LNCAP (cell line): ENCODE data around the gene ITM2B.

Experiments used
- TF ChIP-seq, protein P1 (sequence below): fragments of 450-650 bp; IDR thresholded peaks from 2 replicates; pipeline ENCODE4 v1.5.1; 2017; ENCODE audit warnings: mild to moderate bottlenecking

Gene ITM2B

DNA sequence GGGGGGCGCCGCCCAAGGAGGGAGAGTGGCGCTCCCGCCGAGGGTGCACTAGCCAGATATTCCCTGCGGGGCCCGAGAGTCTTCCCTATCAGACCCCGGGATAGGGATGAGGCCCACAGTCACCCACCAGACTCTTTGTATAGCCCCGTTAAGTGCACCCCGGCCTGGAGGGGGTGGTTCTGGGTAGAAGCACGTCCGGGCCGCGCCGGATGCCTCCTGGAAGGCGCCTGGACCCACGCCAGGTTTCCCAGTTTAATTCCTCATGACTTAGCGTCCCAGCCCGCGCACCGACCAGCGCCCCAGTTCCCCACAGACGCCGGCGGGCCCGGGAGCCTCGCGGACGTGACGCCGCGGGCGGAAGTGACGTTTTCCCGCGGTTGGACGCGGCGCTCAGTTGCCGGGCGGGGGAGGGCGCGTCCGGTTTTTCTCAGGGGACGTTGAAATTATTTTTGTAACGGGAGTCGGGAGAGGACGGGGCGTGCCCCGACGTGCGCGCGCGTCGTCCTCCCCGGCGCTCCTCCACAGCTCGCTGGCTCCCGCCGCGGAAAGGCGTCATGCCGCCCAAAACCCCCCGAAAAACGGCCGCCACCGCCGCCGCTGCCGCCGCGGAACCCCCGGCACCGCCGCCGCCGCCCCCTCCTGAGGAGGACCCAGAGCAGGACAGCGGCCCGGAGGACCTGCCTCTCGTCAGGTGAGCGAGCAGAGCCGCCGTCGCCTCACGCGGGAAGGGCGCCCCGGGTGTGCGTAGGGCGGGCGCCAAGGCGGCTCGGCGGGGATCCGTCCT is 70.5 kb downstream of the ITM2B start, which contains the start of gene RB1:
RB1 (plus strand) TSS at position 393 of the 784 bp plus-strand sequence; CDS start at position 555, 162 bp downstream.
- TF ChIP-seq, protein P1, sequence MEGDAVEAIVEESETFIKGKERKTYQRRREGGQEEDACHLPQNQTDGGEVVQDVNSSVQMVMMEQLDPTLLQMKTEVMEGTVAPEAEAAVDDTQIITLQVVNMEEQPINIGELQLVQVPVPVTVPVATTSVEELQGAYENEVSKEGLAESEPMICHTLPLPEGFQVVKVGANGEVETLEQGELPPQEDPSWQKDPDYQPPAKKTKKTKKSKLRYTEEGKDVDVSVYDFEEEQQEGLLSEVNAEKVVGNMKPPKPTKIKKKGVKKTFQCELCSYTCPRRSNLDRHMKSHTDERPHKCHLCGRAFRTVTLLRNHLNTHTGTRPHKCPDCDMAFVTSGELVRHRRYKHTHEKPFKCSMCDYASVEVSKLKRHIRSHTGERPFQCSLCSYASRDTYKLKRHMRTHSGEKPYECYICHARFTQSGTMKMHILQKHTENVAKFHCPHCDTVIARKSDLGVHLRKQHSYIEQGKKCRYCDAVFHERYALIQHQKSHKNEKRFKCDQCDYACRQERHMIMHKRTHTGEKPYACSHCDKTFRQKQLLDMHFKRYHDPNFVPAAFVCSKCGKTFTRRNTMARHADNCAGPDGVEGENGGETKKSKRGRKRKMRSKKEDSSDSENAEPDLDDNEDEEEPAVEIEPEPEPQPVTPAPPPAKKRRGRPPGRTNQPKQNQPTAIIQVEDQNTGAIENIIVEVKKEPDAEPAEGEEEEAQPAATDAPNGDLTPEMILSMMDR = no peak

DNA sequence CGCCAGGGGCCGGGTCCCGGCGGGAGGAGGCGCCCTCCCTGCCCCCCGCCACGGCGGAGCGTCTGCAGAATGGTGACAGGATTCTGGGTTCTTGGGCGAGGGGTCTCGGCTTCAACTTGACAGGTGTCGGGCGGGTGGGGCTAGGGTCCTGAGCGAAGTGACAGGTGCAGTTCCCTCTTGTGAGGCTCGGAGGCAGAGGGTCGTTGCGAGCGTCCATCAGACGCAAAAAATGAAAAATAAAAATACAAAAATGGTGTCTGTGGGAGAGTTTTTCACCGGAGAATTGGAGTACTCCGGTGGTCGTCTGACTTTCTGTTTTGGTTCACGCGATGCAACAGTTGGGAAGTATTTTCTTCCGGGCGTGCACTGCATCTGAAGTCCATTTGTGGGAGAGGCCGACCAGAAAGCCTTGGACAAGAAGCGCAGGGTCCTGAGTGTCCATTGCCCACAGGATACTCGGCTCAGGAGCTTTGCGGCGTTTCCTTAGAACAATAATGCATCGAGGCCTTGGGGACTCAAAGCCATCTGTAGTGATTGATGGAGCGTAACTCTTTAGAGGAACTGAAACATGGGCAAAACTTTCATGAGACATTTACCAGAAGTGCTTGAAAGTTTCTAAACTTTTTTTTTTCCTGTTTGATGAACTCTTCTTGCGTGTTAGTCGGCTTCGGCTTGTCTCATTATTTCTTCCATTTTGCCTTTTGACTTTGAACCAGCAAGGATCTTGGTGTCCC is 71.3 kb downstream of the ITM2B start:
- TF ChIP-seq, protein P1 = no peak

DNA sequence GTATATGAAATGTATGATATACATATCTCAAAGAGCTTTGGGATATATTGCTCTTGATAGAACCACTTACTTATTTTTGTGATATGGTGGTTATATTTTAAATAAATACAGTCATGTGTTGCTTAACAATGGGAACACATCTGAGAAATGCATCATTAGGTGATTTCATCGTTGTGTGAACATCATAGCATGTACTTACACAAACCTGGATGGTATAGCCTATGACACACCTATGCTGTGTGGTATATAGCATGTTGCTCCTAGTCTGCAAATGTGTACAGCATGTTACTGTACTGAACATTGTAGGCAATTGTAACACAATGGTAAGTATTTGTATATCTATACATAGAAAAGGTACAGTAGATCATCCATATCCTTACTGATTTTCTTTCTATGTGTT is 78.2 kb downstream of the ITM2B start:
- TF ChIP-seq, protein P1 = no peak

DNA sequence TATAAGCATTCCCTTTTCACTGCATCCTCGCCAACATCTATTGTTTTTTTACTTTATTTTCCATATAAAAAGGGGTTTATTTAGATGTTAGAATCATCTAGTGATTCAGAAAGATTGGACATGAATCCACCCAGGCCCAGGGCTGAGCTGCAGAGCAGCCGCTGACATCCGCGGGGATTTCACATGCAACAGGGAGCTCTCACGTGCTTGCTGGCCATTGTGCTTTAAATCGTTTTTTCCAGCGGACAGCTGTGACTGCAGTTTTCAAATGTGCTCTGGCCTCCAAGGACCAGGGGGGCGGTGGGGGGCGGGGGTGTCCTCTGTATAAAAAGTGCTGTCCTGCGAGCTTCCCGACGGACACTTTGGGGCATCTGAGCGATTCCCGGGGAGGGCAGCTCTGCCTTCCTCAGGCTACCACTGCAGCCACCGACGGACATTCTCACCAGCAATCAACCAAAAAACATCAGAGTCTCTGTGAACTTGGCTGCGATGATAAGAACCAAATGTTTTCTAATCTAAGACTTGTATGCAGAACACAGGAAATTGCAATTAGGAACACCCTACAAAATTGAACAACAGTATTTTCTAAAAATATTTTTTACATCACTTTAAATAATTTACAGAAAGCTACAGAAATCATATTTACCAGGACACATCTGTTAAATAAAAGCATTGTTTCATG is 83.1 kb downstream of the ITM2B start:
- TF ChIP-seq, protein P1 = no peak

DNA sequence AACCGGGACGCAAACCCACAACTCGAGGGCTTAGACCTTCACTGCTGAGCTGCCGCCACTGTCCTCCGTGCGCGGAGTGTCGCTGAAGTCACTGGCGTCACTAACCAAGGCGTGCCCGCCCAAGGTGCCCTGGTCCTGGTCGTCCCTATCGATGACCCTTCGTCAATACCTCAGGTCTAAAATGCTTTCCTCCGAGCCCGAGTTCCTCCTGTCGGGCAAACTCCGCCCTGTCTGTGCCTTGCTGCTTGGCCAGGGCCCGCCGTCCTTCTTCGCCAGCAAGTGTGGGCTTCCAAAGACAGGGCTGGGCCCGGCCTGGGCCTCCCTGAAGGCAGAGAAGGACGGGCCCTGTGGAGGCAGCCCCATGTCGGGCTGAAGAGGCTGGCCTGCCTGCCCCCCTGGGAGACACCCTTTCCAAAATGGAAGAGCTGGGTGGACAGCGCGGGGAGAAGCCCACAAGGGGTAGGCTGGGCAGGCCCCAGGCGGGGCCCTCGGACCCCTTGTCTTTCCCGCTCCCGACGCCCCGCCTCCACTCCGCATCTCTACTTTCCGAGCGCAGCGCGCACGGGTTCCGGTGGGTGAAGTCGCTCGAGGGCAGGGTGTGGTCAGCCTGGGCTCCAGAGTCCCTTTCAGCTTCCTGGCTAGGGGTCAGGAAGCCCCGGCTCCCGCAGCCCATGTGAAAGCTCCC is 84.0 kb downstream of the ITM2B start:
- TF ChIP-seq, protein P1 = no peak

DNA sequence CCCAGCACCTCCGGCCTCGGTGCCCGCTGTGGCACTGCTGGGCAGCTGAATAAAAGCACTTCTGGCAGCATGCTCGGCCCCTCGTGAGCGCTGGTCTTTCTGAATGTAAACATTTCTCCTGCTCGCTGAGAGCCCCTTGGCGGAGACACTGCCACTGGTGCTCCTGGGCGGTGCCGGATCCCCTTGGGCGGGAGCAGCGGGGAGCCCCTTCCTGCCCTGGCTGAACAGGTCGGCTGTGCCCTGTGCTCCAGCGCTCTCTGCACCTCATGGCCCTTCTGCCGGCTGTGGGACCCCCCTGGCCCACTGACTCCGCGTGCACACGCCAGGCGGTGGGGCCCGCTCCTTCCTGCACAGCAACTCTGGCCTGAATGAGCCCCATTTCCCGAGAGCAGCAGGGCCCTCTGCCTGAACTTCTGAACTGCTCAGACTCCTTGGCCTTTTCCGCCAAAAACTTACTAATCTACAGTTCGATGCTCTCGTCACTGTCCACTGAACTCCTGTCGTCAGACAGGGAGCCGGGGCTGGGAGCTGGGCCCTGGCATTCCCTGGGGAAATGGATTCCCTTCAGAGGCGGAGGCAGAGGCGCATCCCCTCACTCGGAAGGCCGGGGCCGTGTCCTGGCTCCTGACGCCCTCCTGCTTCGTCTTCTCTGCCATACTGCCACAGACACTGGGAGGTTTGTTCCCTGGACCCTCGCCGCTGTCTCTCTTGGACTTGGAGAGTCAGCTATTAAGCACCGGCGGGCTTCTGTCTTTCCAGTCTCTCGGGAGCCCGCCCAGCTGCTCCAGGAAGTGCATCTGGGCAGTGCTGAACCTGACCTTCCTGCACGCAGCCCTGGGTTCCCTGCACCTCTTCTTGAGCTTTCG is 84.7 kb downstream of the ITM2B start:
- TF ChIP-seq, protein P1 = no peak
